PC-3 (cell line): ENCODE results near the gene TRMT10A. TPM values are rescaled to one million over a fixed set of nuclear protein-coding genes. Genes with fewer than 3 reads are reported as not detected.

ENCODE experiments used
- ATAC-seq: fragments of 200-7000 bp; cut with Tn5 transposase; 2 replicates; pipeline ENCODE4 v1.9.1; 2020; ENCODE audit warnings: mild to moderate bottlenecking, moderate library complexity
- BruUV-seq: library from RNA; stranded (reverse); fragments of 400-500 nt; replicated peaks from 2 replicates; lab custom pipeline; 2021; lab: Mats Ljungman, UMichigan
- CTCF ChIA-PET: fragments of 300-600 bp; sonication (Branson Sonifier 250); formaldehyde crosslinking; loops from one replicate; lab custom pipeline; 2022; ENCODE audit warnings: antibody characterized with exemption; lab: Charles Lee
- POLR2A ChIA-PET: fragments of 300-600 bp; sonication (Branson Sonifier 250); formaldehyde crosslinking; loops from one replicate; lab custom pipeline; 2022; ENCODE audit warnings: antibody characterized with exemption; ENCODE audit not compliant: unreplicated experiment; lab: Charles Lee
- DNase-seq: peaks from one replicate; pipeline ENCODE4 v3.0.0-alpha.2; 2015
- H2AFZ ChIP-seq: fragments of 300-600 bp; sonication (generic); 2 replicates; pipeline ENCODE4 v1.6.0; 2016; ENCODE audit warnings: antibody characterized with exemption, low read length
- H3F3A ChIP-seq: fragments of 300-600 bp; sonication (generic); one replicate; pipeline ENCODE4 v1.6.0; 2017; ENCODE audit warnings: antibody characterized with exemption, low read length, control low read depth, mild to moderate bottlenecking; ENCODE audit not compliant: unreplicated experiment
- H3K27ac ChIP-seq: fragments of 300-600 bp; sonication (generic); 2 replicates; pipeline ENCODE4 v1.5.1; 2016; ENCODE audit warnings: mild to moderate bottlenecking, low read length
- H3K27me3 ChIP-seq: fragments of 300-600 bp; sonication (generic); 2 replicates; pipeline ENCODE4 v1.6.1; 2016; ENCODE audit warnings: low read length, mixed read lengths
- H3K36me3 ChIP-seq: fragments of 300-600 bp; sonication (generic); 2 replicates; pipeline ENCODE4 v1.6.1; 2016; ENCODE audit warnings: low read depth, mixed run types, low read length, mixed read lengths
- H3K4me1 ChIP-seq: fragments of 300-600 bp; sonication (generic); 2 replicates; pipeline ENCODE4 v1.5.1; 2016; ENCODE audit warnings: low read length; ENCODE audit not compliant: insufficient read depth
- H3K4me2 ChIP-seq: fragments of 300-600 bp; sonication (generic); 2 replicates; pipeline ENCODE4 v1.6.0; 2016; ENCODE audit warnings: low read length
- H3K4me3 ChIP-seq: fragments of 300-600 bp; sonication (generic); 2 replicates; pipeline ENCODE4 v1.5.1; 2016; ENCODE audit warnings: mild to moderate bottlenecking, low read length, mixed read lengths
- H3K79me2 ChIP-seq: fragments of 300-600 bp; sonication (generic); 2 replicates; pipeline ENCODE4 v1.6.1; 2017; ENCODE audit warnings: low read length, mixed read lengths
- H3K9ac ChIP-seq: fragments of 300-600 bp; sonication (generic); 2 replicates; pipeline ENCODE4 v1.6.0; 2016; ENCODE audit warnings: mild to moderate bottlenecking, low read length
- H3K9me2 ChIP-seq: fragments of 300-600 bp; sonication (generic); replicated peaks from 2 replicates; pipeline ENCODE4 v1.6.1; 2016; ENCODE audit warnings: mixed run types, low read length, mixed read lengths
- H3K9me3 ChIP-seq: fragments of 300-600 bp; sonication (generic); 2 replicates; pipeline ENCODE4 v1.6.1; 2016; ENCODE audit warnings: low read length, mixed read lengths
- H4K20me1 ChIP-seq: fragments of 300-600 bp; sonication (generic); 2 replicates; pipeline ENCODE4 v1.6.1; 2016; ENCODE audit warnings: low read length, mixed read lengths
- EZH2 ChIP-seq: fragments of 300-600 bp; sonication (generic); IDR thresholded peaks from one replicate; pipeline ENCODE4 v1.6.1; 2017; ENCODE audit warnings: antibody characterized with exemption, mild to moderate bottlenecking, low read length; ENCODE audit not compliant: unreplicated experiment
- EZH2phosphoT487 ChIP-seq: fragments of 300-600 bp; sonication (generic); IDR thresholded peaks from 2 replicates; pipeline ENCODE4 v1.6.1; 2018; ENCODE audit warnings: mild to moderate bottlenecking, antibody characterized with exemption, low read length, borderline replicate concordance
- intact Hi-C: fragments of 100-400 bp; cut with micrococcal nuclease; formaldehyde crosslinking; loops from 2 replicates; pipeline ENCODE4 v1.9.0; 2023
- total RNA-seq: library from RNA; depleted of rRNA; stranded (reverse); fragments of >200 nt; gene quantifications from 2 replicates; pipeline ENCODE4 v1.2.3, GENCODE V29; 2014
- TF ChIP-seq, protein P1 (sequence below): fragments of 300-600 bp; sonication (generic); conservative IDR thresholded peaks from 2 replicates; pipeline ENCODE4 v1.5.1; 2017; ENCODE audit warnings: antibody characterized with exemption, low read depth, mild to moderate bottlenecking, low read length

The TRMT10A gene
- total RNA-seq, 1 experiment from 2014 or later = 20.3 TPM

- peaks cover 21% of the 10 kb centered on the region for H3K27me3 ChIP-seq
- BruUV-seq = no TSS peak
- no peak for ATAC-seq
- H3K27ac ChIP-seq = no peak within 1 kb of the TSS
- no peaks in the 10 kb centered on the region for H3K36me3 ChIP-seq
- no peak within 1 kb of the TSS for H3K9ac ChIP-seq
- no peak within 1 kb of the TSS for H3K4me3 ChIP-seq
- H4K20me1 ChIP-seq = no peaks in the 10 kb centered on the region
- H3K4me2 ChIP-seq = no peak within 1 kb of the TSS
- no peaks in the 10 kb centered on the region for H3K79me2 ChIP-seq
- H3K4me1 ChIP-seq = no peaks in the 10 kb centered on the region
- DNase-seq = no peak
- H3K9me3 ChIP-seq = no peaks in the 10 kb centered on the region
- H3F3A ChIP-seq = no peaks in the 10 kb centered on the region
- intact Hi-C loops = no loop called here
- no peaks in the 10 kb centered on the region for H3K9me2 ChIP-seq
- no peak within 1 kb of the TSS for H2AFZ ChIP-seq
- ChIA-PET POLR2A (interaction anchor here (0.6 kb wide), 1 partner anchor 27 kb away, joined by 3 read pairs; no protein-coding TSS in a partner anchor), CTCF (no interaction called here)
- TF ChIP-seq EZH2phosphoT487 (no peak), EZH2 (no peak)
- TF ChIP-seq, protein P1, sequence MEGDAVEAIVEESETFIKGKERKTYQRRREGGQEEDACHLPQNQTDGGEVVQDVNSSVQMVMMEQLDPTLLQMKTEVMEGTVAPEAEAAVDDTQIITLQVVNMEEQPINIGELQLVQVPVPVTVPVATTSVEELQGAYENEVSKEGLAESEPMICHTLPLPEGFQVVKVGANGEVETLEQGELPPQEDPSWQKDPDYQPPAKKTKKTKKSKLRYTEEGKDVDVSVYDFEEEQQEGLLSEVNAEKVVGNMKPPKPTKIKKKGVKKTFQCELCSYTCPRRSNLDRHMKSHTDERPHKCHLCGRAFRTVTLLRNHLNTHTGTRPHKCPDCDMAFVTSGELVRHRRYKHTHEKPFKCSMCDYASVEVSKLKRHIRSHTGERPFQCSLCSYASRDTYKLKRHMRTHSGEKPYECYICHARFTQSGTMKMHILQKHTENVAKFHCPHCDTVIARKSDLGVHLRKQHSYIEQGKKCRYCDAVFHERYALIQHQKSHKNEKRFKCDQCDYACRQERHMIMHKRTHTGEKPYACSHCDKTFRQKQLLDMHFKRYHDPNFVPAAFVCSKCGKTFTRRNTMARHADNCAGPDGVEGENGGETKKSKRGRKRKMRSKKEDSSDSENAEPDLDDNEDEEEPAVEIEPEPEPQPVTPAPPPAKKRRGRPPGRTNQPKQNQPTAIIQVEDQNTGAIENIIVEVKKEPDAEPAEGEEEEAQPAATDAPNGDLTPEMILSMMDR = no peak
These were observed 53.1 kb downstream of the TRMT10A start, which contains the start of gene C4orf17 for GRCh38 chr4:99510721-99511120. C4orf17 (plus strand) TSS chr4:99511021; CDS start chr4:99513082, 2,061 bp downstream.

DNA sequence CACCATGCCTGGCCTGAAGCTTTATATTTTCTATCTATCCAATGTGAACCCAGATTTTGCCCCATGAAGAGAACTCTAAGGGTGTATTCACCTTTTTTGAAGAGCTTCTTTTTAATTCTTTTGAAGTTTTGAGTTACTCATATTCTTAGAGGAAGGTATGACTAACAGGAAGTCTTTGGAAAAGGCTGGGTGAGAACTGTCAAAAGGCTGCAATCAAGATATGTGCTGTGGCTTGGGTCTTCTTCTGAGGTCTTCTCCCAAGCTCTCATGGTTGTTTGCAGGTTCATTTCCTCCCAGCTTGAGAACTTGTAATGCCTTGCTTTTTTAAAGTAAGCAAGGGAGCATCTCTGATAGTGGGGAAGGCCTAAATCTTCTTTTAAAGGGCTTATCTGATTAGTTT, 56.1 kb downstream of the TRMT10A start:
- ChIA-PET POLR2A (interaction anchor here (0.6 kb wide), 1 partner anchor 56 kb away, joined by 4 read pairs; no protein-coding TSS in a partner anchor), CTCF (no interaction called here)
- H2AFZ ChIP-seq = no peak overlapping the region
- no peak overlapping the region for H3K9ac ChIP-seq
- H3K4me3 ChIP-seq = no peak overlapping the region
- no peak for ATAC-seq
- peak; percentile 17 for DNase-seq
- H3K27me3 ChIP-seq = peaks cover under 1% of the 10 kb centered on the region; the same call in 1 of the 2 replicates
- no peaks in the 10 kb centered on the region for H4K20me1 ChIP-seq
- no peaks in the 10 kb centered on the region for H3F3A ChIP-seq
- no peaks in the 10 kb centered on the region for H3K9me3 ChIP-seq
- no peak overlapping the region for H3K27ac ChIP-seq
- no peaks in the 10 kb centered on the region for H3K4me1 ChIP-seq
- no peaks in the 10 kb centered on the region for H3K79me2 ChIP-seq
- H3K36me3 ChIP-seq = no peaks in the 10 kb centered on the region
- no TSS peak for BruUV-seq
- intact Hi-C loops = no loop called here
- no peaks in the 10 kb centered on the region for H3K9me2 ChIP-seq
- TF ChIP-seq, protein P1 = no peak
- no peak for TF ChIP-seq EZH2
- TF ChIP-seq EZH2phosphoT487 = no peak
- no peak overlapping the region for H3K4me2 ChIP-seq

DNA sequence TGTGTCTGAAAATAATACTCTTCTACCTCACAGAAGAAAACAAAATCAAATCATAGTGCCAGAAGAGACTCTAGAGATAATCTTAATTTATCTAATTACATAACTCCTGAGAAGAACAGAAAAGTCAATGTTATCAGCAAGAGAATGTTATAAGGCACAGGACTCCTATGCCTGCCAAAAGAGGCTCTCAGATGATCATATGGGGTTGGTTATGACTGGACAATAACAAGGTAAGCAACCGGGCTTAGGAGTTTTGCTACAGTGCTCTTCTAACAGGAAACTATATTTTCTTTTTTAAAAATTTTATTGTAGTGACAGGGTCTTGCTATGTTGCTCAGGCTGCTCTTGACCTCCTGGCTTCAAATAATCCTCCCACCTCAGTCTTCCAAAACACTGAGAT, 56.5 kb downstream of the TRMT10A start:
- no peak overlapping the region for H3K27ac ChIP-seq
- H3K9me2 ChIP-seq = no peaks in the 10 kb centered on the region
- DNase-seq = no peak
- no peaks in the 10 kb centered on the region for H3F3A ChIP-seq
- no peak overlapping the region for H3K4me3 ChIP-seq
- H3K9ac ChIP-seq = no peak overlapping the region
- no peaks in the 10 kb centered on the region for H3K4me1 ChIP-seq
- no peak for ATAC-seq
- H3K36me3 ChIP-seq = no peaks in the 10 kb centered on the region
- CTCF ChIA-PET = no interaction called here
- BruUV-seq = no TSS peak
- POLR2A ChIA-PET = no interaction called here
- intact Hi-C loops = no loop called here
- H2AFZ ChIP-seq = no peak overlapping the region
- no peaks in the 10 kb centered on the region for H3K79me2 ChIP-seq
- TF ChIP-seq EZH2 (no peak), EZH2phosphoT487 (no peak)
- TF ChIP-seq, protein P1 = no peak
- H3K27me3 ChIP-seq = no peaks in the 10 kb centered on the region; the same call in 1 of the 2 replicates
- H4K20me1 ChIP-seq = no peaks in the 10 kb centered on the region
- no peak overlapping the region for H3K4me2 ChIP-seq
- no peaks in the 10 kb centered on the region for H3K9me3 ChIP-seq
